GM12878 (cell line): Measurements from ENCODE around the gene SRBD1. TPM values are rescaled to one million over a fixed set of nuclear protein-coding genes. Genes with fewer than 3 reads are reported as not detected.

Experiments
- ATAC-seq: fragments of 200-7000 bp; cut with Tn5 transposase; 3 replicates; pipeline ENCODE4 v1.9.1; 2020; ENCODE audit warnings: mild to moderate bottlenecking, moderate library complexity
- BruUV-seq: library from RNA; stranded (reverse); fragments of 400-500 nt; replicated peaks from 2 replicates; lab custom pipeline; 2021; lab: Mats Ljungman, UMichigan
- CTCF ChIA-PET: fragments of 300-600 bp; sonication (Branson Sonifier 250); formaldehyde crosslinking; extraction: SDS; loops from one replicate; lab custom pipeline; 2021; ENCODE audit warnings: inconsistent platforms; lab: Yijun Ruan, JAX
- POLR2A ChIA-PET: fragments of 350-600 bp; formaldehyde crosslinking; extraction: SDS; loops from one replicate; lab custom pipeline; 2021; ENCODE audit warnings: inconsistent platforms; lab: Charles Lee
- RAD21 ChIA-PET: fragments of 300-600 bp; sonication (Branson Sonifier 250); formaldehyde crosslinking; loops from one replicate; lab custom pipeline; 2023; ENCODE audit warnings: antibody characterized with exemption; ENCODE audit not compliant: unreplicated experiment; lab: Charles Lee
- SMC1A ChIA-PET: fragments of 300-600 bp; sonication (Branson Sonifier 250); formaldehyde crosslinking; loops from one replicate; lab custom pipeline; 2023; ENCODE audit not compliant: unreplicated experiment, uncharacterized antibody; lab: Charles Lee
- DNase-seq: peaks from one replicate; pipeline ENCODE4 v3.0.0-alpha.2; 2011; ENCODE audit warnings: low read depth, low spot score
- FAIRE-seq: peaks from 3 replicates; lab custom pipeline; 2011; peaks lifted over from hg19 to GRCh38; lab: Jason Lieb, UNC
- H2AFZ ChIP-seq: 2 replicates; pipeline ENCODE4 v1.6.0; 2011; ENCODE audit warnings: low read depth, low read length, control low read depth; ENCODE audit not compliant: control insufficient read depth
- H3K27ac ChIP-seq: 2 replicates; pipeline ENCODE4 v1.5.1; 2011; ENCODE audit warnings: control low read depth; ENCODE audit not compliant: control insufficient read depth, insufficient read depth
- H3K27me3 ChIP-seq, 2 experiments: replicated peaks in 1 of 2; 2 replicates each; pipeline versions ENCODE4 v1.6.0 to v1.6.1; 2011; ENCODE audit warnings: low read length in 1 of 2; ENCODE audit not compliant: control insufficient read depth in 2 of 2, insufficient read depth in 2 of 2
- H3K36me3 ChIP-seq, 2 experiments: 2 replicates each; pipeline ENCODE4 v1.5.1; 2011; ENCODE audit warnings: low read length in 1 of 2; ENCODE audit not compliant: control insufficient read depth in 2 of 2, insufficient read depth in 2 of 2
- H3K4me1 ChIP-seq: 2 replicates; pipeline ENCODE4 v1.6.1; 2011; ENCODE audit warnings: mild to moderate bottlenecking, low read length, moderate library complexity, mixed read lengths; ENCODE audit not compliant: control insufficient read depth, insufficient read depth
- H3K4me2 ChIP-seq: 2 replicates; pipeline ENCODE4 v1.6.0; 2011; ENCODE audit warnings: control low read depth; ENCODE audit not compliant: control insufficient read depth, insufficient read depth
- H3K4me3 ChIP-seq: fragments of 200-600 bp; sonication (generic); 2 replicates; pipeline ENCODE4 v1.5.1; 2016
- H3K79me2 ChIP-seq: 2 replicates; pipeline ENCODE4 v1.6.0; 2011; ENCODE audit warnings: low read length; ENCODE audit not compliant: control insufficient read depth, insufficient read depth
- H3K9ac ChIP-seq: 2 replicates; pipeline ENCODE4 v1.8.0; 2011; ENCODE audit warnings: low read length, control low read depth, mixed read lengths; ENCODE audit not compliant: control insufficient read depth, insufficient read depth
- H3K9me3 ChIP-seq: replicated peaks from 3 replicates; pipeline ENCODE4 v1.5.1; 2011; ENCODE audit warnings: mild to moderate bottlenecking, low read length; ENCODE audit not compliant: control insufficient read depth, insufficient read depth
- H4K20me1 ChIP-seq: 2 replicates; pipeline ENCODE4 v1.6.0; 2011; ENCODE audit not compliant: control insufficient read depth, insufficient read depth
- ASH2L ChIP-seq: fragments of 300-600, 200-600 bp; sonication (generic); IDR thresholded peaks from 2 replicates; pipeline ENCODE4 v1.6.1; 2017; ENCODE audit warnings: low read depth, mild to moderate bottlenecking, borderline replicate concordance
- JUND ChIP-seq: IDR thresholded peaks from 2 replicates; pipeline ENCODE4 v1.6.1; 2012; ENCODE audit warnings: low read depth, mild to moderate bottlenecking, low read length, improper control_type of control experiment, moderate library complexity
- RELA ChIP-seq: fragments of 450-650 bp; IDR thresholded peaks from 2 replicates; pipeline ENCODE4 v1.8.0; 2014; ENCODE audit warnings: borderline replicate concordance; ENCODE audit not compliant: partially characterized antibody
- WGBS: methylation state at CpG from one replicate; pipeline ENCODE4 v1.1.6; 2016; ENCODE audit warnings: low lambda C conversion rate; ENCODE audit not compliant: insufficient replicate concordance, insufficient coverage; ENCODE audit errors: missing lambda C conversion rate; 5-methylcytosine and 5-hydroxymethylcytosine counted together
- in situ Hi-C: fragments of 300-500 bp; cut with MboI; formaldehyde crosslinking; loops from 9 replicates; pipeline ENCODE4 v1.14.3; 2018; ENCODE audit warnings: mixed read lengths
- intact Hi-C: fragments of 100-400 bp; cut with micrococcal nuclease; formaldehyde crosslinking; loops from one replicate; pipeline ENCODE4 v1.14.2; 2022; ENCODE audit not compliant: unreplicated experiment
- polyA plus RNA-seq, 11 experiments: library from polyadenylated mRNA; depleted of rRNA in 4 of 11; unstranded in 6 of 11; stranded (reverse) in 5 of 11; fragments of >200 nt; fragmentation: Nextera tagmentation in 4 of 11; fragmentation: Illumina TruSeq in 1 of 11; extraction: Ambion mirVana in 4 of 11; extraction: Trizol in 1 of 11; gene quantifications; 1 replicate in 1 of 11; 2 replicates in 10 of 11; pipeline versions ENCODE4 v1.2.1 to v1.2.3, GENCODE V29; 2011 to 2016; ENCODE audit warnings: inconsistent platforms in 2 of 11, missing spikeins in 2 of 11, low read depth in 1 of 11
- total RNA-seq, 4 experiments: library from RNA; depleted of rRNA in 3 of 4; stranded (reverse); fragments of >200 nt in 3 of 4; fragmentation: Illumina TruSeq in 1 of 4; extraction: Trizol in 1 of 4; gene quantifications; 2 replicates each; pipeline versions ENCODE4 v1.2.1 to v1.2.3, GENCODE V29; 2013 to 2021
- TF ChIP-seq, protein P1 (sequence below): fragments of 450-650 bp; IDR thresholded peaks from 2 replicates; pipeline ENCODE4 v1.6.1; 2018; ENCODE audit warnings: borderline replicate concordance, mild to moderate bottlenecking; ENCODE audit not compliant: partially characterized antibody
- TF ChIP-seq, protein P2 (sequence below): fragments of 450-650 bp; IDR thresholded peaks from 2 replicates; pipeline ENCODE4 v1.6.1; 2017; ENCODE audit warnings: low read depth, mild to moderate bottlenecking, moderate library complexity
- TF ChIP-seq, protein P3 (sequence below): IDR thresholded peaks from 2 replicates; pipeline ENCODE4 v1.6.1; 2012; ENCODE audit warnings: low read depth, low read length, improper control_type of control experiment

Gene SRBD1
- total and polyA plus RNA-seq, 10 of the 15 experiments (the other 5 are each of a cell fraction or from before 2014, with no cell fraction given): 9.7 to 33.1 (median 20.1) TPM

DNA sequence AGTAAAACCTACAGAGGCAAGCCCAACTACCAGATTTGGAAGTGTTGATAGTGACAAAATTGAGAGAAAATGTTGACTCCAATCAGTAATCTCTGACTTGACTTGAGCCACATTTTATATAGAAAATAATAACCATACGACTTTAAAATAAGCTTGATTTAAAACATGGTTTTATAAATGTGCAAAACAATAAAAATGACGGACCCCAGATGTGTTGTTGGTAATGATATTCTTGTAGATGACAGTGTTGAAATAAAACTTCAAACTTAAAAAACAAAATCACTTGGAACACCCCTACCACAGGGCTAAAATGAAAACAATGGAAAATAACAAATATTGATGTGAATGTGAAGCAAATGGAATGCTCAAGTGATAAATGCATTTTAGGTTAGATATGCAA is 188.1 kb downstream of the SRBD1 start:
- WGBS: 94% methylated on average over 2 of the region's 2 CpGs
- Histone ChIP-seq H3K4me2 (no peak overlapping the region), H2AFZ (no peak overlapping the region), H3K27me3 (no peaks in the 10 kb centered on the region), H4K20me1 (no peaks in the 10 kb centered on the region), H3K4me1 (no peaks in the 10 kb centered on the region), H3K27ac (no peak overlapping the region), H3K9ac (no peak overlapping the region), H3K79me2 (no peaks in the 10 kb centered on the region), H3K9me3 (no peaks in the 10 kb centered on the region), H3K36me3 (no peaks in the 10 kb centered on the region; a peak in 1 of 4 replicates), H3K4me3 (no peak overlapping the region)
- no TSS peak for BruUV-seq
- FAIRE-seq (no peak), ATAC-seq (no peak), DNase-seq (no peak)
- SMC1A ChIA-PET: interaction anchor here (0.9 to 1.3 kb wide), 4 partner anchors 10 to 20 kb away, joined by 3 read pairs; no protein-coding TSS in a partner anchor
- RAD21 ChIA-PET: no interaction called here
- CTCF ChIA-PET: interaction anchor here (1.1 kb wide), 1 partner anchor 16 kb away, joined by 4 read pairs; no protein-coding TSS in a partner anchor
- in situ Hi-C loops (no loop called here), intact Hi-C loops (no loop called here)
- POLR2A ChIA-PET: interaction anchor here (0.6 kb wide), 1 partner anchor 23 kb away, joined by 3 read pairs; no protein-coding TSS in a partner anchor
- no peak for TF ChIP-seq JUND
- TF ChIP-seq RELA: no peak
- TF ChIP-seq, protein P1, sequence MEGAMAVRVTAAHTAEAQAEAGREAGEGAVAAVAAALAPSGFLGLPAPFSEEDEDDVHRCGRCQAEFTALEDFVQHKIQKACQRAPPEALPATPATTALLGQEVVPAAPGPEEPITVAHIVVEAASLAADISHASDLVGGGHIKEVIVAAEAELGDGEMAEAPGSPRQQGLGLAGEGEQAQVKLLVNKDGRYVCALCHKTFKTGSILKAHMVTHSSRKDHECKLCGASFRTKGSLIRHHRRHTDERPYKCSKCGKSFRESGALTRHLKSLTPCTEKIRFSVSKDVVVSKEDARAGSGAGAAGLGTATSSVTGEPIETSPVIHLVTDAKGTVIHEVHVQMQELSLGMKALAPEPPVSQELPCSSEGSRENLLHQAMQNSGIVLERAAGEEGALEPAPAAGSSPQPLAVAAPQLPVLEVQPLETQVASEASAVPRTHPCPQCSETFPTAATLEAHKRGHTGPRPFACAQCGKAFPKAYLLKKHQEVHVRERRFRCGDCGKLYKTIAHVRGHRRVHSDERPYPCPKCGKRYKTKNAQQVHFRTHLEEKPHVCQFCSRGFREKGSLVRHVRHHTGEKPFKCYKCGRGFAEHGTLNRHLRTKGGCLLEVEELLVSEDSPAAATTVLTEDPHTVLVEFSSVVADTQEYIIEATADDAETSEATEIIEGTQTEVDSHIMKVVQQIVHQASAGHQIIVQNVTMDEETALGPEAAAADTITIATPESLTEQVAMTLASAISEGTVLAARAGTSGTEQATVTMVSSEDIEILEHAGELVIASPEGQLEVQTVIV: no peak
- TF ChIP-seq ASH2L: no peak
- TF ChIP-seq, protein P2, sequence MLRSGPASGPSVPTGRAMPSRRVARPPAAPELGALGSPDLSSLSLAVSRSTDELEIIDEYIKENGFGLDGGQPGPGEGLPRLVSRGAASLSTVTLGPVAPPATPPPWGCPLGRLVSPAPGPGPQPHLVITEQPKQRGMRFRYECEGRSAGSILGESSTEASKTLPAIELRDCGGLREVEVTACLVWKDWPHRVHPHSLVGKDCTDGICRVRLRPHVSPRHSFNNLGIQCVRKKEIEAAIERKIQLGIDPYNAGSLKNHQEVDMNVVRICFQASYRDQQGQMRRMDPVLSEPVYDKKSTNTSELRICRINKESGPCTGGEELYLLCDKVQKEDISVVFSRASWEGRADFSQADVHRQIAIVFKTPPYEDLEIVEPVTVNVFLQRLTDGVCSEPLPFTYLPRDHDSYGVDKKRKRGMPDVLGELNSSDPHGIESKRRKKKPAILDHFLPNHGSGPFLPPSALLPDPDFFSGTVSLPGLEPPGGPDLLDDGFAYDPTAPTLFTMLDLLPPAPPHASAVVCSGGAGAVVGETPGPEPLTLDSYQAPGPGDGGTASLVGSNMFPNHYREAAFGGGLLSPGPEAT: no peak
- TF ChIP-seq, protein P3, sequence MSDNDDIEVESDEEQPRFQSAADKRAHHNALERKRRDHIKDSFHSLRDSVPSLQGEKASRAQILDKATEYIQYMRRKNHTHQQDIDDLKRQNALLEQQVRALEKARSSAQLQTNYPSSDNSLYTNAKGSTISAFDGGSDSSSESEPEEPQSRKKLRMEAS: no peak
